ENCODE data around the gene RBCK1.
"Not testable (repeated sequence)": the region's sequence is repeated elsewhere in the genome, so short reads cannot be mapped to it uniquely, and the experiment has no call there.

Gene RBCK1

GRCh38 chr20:376089-376488 lies 32.0 kb upstream of the RBCK1 start:
- no peak for TF ChIP-seq GLIS3 (CRISPR knock-in tag; IDR thresholded peaks at IDR 0.05)
- no peak for TF ChIP-seq CSRNP3 (CRISPR knock-in tag; IDR thresholded peaks at IDR 0.05)
- no peak for TF ChIP-seq ARNTL (CRISPR knock-in tag; IDR thresholded peaks at IDR 0.05; ENCODE audit: borderline replicate concordance, low read depth)
- no peak for TF ChIP-seq ZNF70 (CRISPR knock-in tag; IDR thresholded peaks at IDR 0.05)
- no peak for TF ChIP-seq ZNF8 (CRISPR knock-in tag; IDR thresholded peaks at IDR 0.05)
- TF ChIP-seq ZFP30 (CRISPR knock-in tag; IDR thresholded peaks at IDR 0.05) = no peak
- TF ChIP-seq POU6F1 (CRISPR knock-in tag; IDR thresholded peaks at IDR 0.05; ENCODE audit: borderline replicate concordance, low read depth) = no peak
- no peak for TF ChIP-seq BACH2 (CRISPR knock-in tag; IDR thresholded peaks at IDR 0.05; ENCODE audit: borderline replicate concordance)
- no peak for TF ChIP-seq TCF4 (CRISPR knock-in tag; IDR thresholded peaks at IDR 0.05; ENCODE audit: borderline replicate concordance)
- no peak for TF ChIP-seq SNAI2 (CRISPR knock-in tag; IDR thresholded peaks at IDR 0.05)
- no peak for TF ChIP-seq RARB (CRISPR knock-in tag; IDR thresholded peaks at IDR 0.05)
- ATAC-seq = no peak

- no peak for ATAC-seq
- TF ChIP-seq ISL1 (CRISPR knock-in tag; IDR thresholded peaks at IDR 0.05) (no peak), ZNF565 (CRISPR knock-in tag; conservative IDR thresholded peaks at IDR 0.05; ENCODE audit: low read depth) (no peak)
Observed at GRCh38 chr20:376750-377149, 31.3 kb upstream of the RBCK1 start.

GRCh38 chr20:377578-377977 lies 30.5 kb upstream of the RBCK1 start:
- not testable (repeated sequence) for ATAC-seq

GRCh38 chr20:378961-379336 lies 29.1 kb upstream of the RBCK1 start:
- TF ChIP-seq RARB (CRISPR knock-in tag; IDR thresholded peaks at IDR 0.05) (no peak), PATZ1 (CRISPR knock-in tag; IDR thresholded peaks at IDR 0.05; ENCODE audit: borderline replicate concordance) (no peak), SNAI2 (CRISPR knock-in tag; IDR thresholded peaks at IDR 0.05) (no peak), PPARA (CRISPR knock-in tag; IDR thresholded peaks at IDR 0.05; ENCODE audit: borderline replicate concordance) (no peak), CSRNP3 (CRISPR knock-in tag; IDR thresholded peaks at IDR 0.05) (no peak), ZFP3 (CRISPR knock-in tag; IDR thresholded peaks at IDR 0.05) (no peak), TCF4 (CRISPR knock-in tag; IDR thresholded peaks at IDR 0.05; ENCODE audit: borderline replicate concordance) (no peak), ZNF8 (CRISPR knock-in tag; IDR thresholded peaks at IDR 0.05) (no peak)
- no peak for ATAC-seq

- TF ChIP-seq ZNF565 (CRISPR knock-in tag; conservative IDR thresholded peaks at IDR 0.05; ENCODE audit: low read depth) (no peak), TOX (CRISPR knock-in tag; IDR thresholded peaks at IDR 0.05; ENCODE audit: borderline replicate concordance) (no peak), RARB (CRISPR knock-in tag; IDR thresholded peaks at IDR 0.05) (no peak), ZC3H10 (CRISPR knock-in tag; IDR thresholded peaks at IDR 0.05) (no peak), ARNTL (CRISPR knock-in tag; IDR thresholded peaks at IDR 0.05; ENCODE audit: borderline replicate concordance, low read depth) (no peak), TSHZ2 (CRISPR knock-in tag; IDR thresholded peaks at IDR 0.05) (no peak), POU6F1 (CRISPR knock-in tag; IDR thresholded peaks at IDR 0.05; ENCODE audit: borderline replicate concordance, low read depth) (no peak), GLIS3 (CRISPR knock-in tag; IDR thresholded peaks at IDR 0.05) (no peak), OSR1 (CRISPR knock-in tag; IDR thresholded peaks at IDR 0.05) (no peak), ZFP30 (CRISPR knock-in tag; IDR thresholded peaks at IDR 0.05) (no peak), TCF4 (CRISPR knock-in tag; IDR thresholded peaks at IDR 0.05; ENCODE audit: borderline replicate concordance) (no peak), ZFP3 (CRISPR knock-in tag; IDR thresholded peaks at IDR 0.05) (no peak)
- peak; percentile 83 for ATAC-seq
Observed at GRCh38 chr20:380763-381580, 27.1 kb upstream of the RBCK1 start.

Data from SK-N-SH treated with all-trans-retinoic acid at 6 μM for 48 hours (cell line).